ENCODE measurements around the gene CAB39.
"Not testable (repeated sequence)": the region's sequence is repeated elsewhere in the genome, so short reads cannot be mapped to it uniquely, and the experiment has no call there.

Gene CAB39

DNA sequence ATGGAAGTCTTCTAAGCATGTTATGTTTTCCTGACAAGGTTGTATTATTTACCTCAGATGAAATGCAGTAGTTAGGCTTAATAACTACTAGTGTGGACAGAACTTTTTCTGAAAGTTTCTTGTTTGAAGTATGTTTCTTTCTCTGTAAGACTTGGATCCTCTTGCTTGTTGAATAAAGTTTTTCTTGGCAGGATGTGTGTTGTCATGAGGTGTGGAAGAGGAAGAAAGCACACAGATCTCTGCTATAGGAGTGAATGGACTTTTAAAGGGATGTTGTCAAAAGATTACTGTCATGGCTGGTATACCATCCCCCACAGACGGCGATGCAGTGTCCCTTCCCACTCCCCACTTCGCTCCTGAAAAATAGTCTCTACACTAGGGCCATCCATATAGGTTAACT lies 2.6 kb downstream of the CAB39 start:
- DNase-seq (ENCODE audit: low spot score): no peak

DNA sequence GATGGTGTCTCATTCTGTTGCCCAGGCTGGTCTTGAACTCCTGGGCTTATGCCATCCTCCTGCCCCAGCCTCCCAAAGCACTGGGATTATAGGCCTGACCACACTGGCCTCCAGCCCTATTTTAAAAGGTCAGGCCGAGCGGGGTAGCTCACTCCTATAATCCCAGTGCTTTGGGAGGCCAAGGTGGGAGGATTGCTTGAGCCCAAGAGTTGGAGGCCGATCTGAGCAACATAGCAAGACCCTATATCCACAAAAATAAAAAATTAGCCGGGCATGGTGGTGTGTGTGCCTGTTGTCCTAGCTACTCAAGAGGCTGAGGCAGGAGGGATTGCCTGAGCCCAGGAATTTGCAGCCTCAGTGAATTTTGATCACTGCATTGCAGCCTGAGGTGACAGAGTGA lies 3.9 kb downstream of the CAB39 start:
- DNase-seq (ENCODE audit: low spot score): no peak

DNA sequence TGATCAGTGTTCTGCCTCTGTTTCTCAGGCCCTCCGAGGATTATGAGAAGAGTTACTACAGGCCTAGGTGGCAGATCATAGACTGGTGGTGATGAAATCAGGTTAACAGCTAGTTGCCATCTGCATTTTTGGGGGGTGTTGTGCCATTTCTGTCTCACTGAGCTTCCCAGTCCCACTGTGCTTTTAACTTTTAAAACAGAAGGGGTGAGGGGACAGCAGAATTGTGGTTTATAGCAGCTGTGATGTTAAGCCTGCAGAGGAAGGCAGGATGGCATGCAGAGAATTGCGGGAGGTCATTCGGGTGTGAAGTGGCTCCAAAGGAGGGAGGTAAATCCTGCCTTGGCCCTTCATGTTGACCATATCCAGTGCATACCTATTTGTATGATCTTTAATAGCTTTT lies 5.0 kb downstream of the CAB39 start:
- DNase-seq (ENCODE audit: low spot score): no peak

DNA sequence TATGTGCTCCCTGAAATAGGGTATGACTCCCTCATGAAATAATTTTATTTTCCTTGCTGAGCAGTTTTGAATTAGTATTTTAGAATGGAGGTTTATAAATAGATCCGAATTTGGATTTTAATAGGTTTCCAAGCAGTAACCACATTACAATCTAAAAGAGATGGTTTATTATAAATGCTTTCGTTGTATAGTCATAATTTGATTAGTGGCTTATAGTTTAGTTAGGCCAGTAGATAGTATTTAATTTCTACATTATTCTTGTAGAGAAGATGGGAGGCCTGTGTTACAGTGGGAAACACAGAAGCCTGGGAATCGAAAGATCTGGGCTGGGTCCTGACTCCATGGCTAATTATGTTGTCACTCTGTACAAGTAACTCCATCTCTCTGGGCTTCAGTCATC lies 6.7 kb downstream of the CAB39 start:
- DNase-seq (ENCODE audit: low spot score): no peak

DNA sequence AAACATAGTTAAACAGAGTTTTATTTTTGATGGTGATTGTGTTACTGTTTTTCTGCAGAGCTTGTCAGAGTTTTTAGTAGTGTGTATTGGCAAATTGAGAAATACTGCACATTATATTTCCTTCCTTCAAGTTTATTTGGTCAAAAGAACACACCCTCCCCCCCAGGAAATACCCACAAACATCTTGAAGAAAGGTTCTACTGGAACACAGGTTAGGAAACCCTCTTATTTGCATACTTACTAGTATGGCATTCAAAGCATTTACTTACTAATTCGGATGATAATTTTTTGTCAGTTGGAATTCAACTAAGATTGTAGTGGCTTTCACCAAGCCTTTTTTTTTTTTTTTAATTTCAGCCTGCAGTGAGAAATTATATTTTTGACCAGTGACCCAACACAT lies 9.1 kb downstream of the CAB39 start:
- peak; percentile 45 for DNase-seq (ENCODE audit: low spot score)

DNA sequence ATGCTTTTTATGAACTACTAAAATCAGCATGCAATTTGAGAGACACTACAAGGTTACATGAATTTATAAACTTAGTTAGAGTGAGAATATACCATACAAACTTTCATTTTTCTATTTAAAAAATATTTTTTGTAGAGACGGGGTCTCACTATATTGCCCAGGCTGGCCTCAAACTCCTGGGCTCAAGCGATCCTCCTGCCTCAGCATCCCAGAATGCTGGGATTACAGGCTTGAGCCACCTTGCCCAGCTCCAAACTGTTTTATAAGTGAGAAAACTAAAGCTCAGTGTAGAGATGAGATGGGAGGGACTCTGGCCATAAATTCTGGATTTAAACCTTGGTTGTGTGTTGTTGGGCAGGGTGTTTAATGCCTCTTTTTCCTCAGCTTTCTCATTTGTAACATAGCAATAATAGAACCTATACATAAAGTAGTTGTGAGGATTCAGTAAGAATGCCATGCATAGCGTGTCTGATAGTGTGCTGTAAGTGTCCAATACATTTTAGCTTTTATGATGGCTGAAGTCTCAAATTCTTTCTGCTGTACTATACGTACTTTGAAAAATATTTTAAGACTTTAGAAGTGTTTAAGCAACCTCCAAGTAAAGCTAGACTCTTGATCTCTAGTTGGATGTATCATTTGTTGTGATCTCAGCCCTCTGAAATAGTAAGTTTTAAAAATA lies 9.7 kb downstream of the CAB39 start:
- DNase-seq (ENCODE audit: low spot score): no peak

DNA sequence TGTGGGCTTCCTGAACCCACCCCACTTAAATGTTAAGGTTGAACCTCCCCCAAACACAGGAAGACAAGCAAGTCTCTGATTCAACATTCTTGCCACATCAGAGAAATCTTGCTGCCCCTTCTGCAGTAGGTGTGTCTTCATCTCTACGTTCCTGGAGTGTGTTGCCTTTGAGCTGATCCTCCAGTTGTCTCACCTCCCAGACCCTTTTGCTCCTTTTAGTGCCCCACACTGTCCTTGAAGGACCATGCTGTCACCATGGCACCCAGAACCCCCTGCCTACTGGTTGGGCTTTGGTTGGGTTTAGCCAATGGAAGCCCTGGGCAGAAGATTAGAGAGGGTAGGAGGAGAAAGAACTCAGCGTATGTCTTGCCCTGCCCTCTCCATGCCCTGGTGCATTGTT lies 10.7 kb downstream of the CAB39 start:
- no peak for DNase-seq (ENCODE audit: low spot score)

DNA sequence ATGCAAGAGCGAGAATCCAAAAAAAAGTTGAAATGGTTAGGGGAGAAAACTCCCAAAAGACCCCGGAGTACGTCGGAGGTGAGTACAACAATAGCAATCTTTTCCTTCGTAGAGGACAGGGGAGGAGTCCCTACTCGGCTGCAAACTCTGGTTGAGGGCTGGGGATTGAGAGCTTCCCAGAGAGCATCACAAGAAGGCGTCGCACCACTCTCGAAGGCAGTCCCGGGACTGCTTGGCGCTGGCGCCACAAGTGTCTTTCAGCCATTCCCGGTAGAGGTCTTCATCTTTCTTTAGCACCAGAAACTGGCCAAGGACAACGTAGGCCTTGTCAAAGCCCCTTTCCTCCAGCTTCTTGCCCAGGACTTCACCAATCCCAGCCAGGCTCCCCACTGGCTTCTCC lies 12.3 kb downstream of the CAB39 start:
- not testable (repeated sequence) for DNase-seq (ENCODE audit: low spot score)

DNA sequence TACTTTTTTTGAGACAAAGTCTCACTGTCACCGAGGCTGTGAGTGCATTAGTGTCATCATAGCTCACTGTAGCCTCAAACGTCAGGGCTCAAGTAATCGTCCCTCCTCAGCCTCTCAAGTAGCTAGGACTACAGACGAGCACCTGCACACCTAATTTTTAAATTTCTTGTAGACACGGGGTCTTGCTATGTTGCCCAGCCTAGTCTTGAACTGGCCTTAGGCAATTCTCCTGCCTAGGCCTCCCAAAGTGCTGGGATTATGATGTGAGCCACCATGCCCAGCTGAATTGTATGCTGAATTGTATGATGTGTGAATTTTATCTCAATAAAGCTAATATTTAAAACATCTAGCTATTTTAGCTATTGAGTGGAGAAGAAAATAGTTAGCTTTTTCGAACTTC lies 18.9 kb downstream of the CAB39 start:
- DNase-seq (ENCODE audit: low spot score): no peak

DNA sequence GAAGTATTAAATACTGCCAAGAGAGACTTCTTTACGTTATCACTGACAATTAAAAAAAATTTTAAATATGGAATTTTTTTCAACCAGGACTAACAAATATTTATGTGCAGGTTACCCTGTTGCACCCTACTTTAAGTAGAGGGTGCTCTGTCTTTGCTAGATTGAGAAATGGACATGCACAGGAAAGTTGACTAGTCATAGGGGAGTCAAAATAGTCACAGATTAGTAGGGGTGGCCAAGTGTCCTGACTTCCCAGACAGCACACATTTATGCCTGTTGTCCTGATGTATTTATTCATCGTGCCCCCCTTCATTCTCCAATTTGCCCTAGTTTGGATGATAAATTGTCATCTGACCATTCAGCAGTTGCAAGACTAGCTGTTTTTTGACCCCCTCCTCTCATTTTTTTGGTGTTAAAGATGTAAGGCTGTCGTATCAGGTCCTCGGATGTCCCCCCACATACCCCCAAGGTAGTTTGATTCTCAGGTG lies 20.3 kb downstream of the CAB39 start:
- no peak for DNase-seq (ENCODE audit: low spot score)

DNA sequence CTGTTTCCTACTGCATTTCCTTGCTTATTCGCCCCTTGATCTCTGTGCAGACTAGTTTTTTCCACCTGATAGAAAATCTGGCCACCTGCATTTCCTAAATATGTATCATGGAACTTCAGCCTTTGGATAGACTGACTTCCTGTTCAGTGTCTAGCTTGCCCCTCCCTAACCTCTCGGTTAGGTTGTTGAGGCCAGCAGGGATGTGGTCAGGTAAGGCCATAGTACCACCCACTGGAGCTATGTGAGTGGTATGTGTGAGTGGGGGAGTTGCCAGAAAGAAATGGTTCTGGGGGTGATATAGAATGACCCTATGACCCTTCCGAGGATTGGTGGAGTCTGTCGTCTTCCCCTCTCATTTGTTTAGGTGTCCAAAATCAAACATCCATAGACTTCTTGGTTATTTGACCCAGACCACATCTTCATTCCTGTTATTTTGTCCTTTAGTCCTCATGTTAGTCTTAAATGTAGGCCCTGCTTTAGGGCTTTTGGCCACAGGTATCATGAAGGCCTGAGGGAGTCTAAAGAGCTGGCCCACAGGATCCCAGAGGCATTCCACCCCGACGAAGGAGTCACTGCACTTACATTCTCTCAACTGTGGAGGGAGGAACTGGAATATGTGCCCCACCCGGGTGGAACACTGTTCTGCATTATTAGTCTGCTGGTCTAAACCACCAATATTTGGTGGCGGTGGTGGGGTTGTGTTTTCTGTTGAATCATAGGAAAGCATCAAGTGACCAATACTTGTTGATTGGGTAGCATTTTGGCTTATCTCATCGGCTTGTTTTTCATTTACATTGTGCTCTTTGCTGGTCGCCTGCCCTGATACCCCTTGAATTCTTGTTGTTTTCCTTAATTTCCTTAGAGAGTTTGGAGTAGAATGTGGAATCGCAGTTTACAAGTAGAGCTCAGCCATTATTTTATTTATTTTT lies 21.9 kb downstream of the CAB39 start:
- DNase-seq (ENCODE audit: low spot score): no peak

DNA sequence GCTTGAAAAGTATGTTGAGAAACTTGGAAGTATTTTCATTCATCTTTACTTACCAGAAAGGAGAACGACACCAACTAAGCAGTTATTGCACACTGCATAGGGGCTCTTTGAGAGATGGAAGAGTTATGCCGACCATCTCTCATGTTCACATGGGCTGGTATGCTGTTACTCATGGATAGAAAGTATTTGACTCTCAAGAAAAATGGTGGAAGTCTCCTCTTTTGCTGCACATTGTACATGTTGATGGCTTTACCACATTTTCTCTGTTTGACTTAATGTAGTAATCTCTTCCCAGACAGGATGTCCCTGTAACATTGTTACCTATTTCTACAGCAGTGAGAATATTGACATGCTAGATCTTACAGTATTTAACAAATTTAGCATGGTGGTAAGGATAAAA lies 23.2 kb downstream of the CAB39 start:
- no peak for DNase-seq (ENCODE audit: low spot score)

DNA sequence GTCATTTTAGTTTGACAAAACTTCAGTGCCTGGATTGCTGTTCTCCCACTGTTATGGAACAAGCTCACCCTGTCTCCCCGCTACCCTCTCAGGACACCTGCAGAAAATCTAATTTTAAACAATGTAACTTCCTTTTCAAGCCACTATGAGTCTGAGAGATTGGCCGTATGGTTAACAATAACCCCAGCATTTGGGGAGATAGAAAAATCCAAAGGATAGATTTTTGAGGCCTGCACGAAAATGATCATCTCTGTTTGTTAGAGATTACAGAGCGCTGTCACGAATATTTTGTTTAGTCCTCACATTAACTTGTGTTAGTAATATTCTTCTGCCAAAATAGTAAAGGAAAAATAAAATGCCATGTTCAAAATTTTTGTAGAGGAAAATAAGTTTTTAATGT lies 24.7 kb downstream of the CAB39 start:
- no peak for DNase-seq (ENCODE audit: low spot score)

DNA sequence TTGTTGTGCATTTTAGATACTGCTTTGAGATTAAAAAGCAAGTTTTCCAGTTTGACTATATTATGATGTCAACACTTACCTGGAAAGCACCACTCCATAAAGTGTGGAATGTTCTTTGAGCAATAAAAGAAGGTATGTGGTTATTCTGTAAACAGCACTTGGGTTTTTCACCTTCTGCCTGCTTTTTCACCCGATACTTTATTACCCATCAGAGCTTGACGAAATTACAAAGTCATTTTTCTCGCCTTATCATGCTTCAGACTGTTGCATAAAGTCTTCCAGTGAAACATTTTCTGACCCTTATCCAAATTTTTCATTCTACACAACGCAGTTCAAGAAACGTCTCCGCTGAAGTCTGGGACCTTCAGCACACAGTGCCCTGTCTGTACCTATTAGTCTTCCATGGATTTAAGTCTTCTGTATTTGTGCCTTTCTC lies 25.2 kb downstream of the CAB39 start:
- DNase-seq (ENCODE audit: low spot score): no peak

DNA sequence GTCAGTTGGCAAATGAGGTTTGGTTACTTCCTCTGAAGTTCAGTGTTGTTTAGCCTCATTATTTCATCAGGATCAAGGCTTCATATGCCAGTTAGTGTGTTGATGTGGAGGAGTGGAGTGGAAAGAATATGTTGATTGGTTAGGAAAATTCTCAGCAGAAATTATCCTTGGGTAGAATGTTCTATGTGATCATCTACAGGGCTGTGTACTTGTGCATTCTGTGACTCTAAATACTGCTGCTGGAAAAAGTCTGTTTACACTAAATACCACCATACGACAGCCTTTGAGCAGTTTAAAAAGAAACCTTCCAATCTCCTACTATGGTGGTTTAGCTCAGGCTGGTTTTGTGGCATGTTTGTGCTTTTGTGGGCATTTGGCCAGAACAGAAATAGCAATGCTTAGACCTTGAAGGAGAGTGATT lies 25.8 kb downstream of the CAB39 start:
- no peak for DNase-seq (ENCODE audit: low spot score)

DNA sequence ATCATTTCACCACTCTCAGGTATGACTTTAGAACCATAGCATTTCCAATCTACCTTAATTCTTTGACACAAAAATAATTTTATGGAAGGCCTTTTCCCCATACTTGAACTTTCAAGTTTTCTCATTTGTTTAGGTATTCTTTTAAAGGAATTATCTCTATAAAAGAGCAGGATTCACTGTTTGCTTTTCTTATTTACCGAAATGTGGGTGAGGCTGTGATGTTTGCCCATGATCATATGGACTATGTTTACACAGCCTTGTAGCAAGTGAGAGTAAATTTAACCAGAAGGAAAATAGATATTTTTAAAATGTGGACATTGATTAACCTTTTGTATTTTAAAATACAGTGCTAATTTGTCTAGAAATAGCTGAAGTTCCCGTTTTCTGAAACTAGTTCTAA lies 26.3 kb downstream of the CAB39 start:
- no peak for DNase-seq (ENCODE audit: low spot score)

DNA sequence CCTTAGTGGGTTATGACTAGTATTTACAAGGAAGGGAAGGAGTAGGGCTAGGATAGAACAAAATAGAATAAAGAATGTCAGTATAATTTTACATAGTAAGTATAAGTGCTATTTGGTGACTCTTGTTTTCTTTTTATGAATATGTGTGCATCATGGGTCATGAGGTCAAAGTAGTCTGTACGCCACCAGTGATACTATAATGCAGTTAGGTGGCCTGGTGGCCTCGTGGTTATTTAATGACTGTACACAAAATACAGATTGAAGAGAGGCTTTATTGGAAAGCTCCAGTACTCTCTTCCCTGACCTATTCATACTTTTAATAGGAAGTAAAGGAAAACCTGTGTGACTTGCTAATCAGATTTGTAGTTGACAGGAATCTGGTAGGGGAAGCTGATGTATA lies 27.3 kb downstream of the CAB39 start:
- no peak for DNase-seq (ENCODE audit: low spot score)

DNA sequence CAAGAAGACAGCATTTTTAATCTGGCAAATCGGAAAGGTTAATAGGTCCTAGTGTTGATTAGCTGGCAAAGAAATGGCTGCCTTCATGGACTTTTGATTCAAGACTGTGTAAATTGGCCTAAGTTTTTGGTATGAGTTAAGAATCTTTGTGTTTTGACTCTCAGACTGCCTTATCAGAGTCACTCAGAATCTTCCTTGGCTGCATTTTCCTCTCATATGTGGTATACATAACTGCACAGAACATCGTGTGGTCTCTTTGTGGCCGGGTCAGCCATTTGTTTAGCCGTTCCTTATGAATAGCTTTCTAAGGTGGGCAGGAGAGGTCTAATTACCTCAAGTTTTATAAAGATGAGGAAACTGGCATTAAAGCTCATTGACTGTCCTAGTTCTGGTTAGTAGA lies 30.1 kb downstream of the CAB39 start:
- no peak for DNase-seq (ENCODE audit: low spot score)

DNA sequence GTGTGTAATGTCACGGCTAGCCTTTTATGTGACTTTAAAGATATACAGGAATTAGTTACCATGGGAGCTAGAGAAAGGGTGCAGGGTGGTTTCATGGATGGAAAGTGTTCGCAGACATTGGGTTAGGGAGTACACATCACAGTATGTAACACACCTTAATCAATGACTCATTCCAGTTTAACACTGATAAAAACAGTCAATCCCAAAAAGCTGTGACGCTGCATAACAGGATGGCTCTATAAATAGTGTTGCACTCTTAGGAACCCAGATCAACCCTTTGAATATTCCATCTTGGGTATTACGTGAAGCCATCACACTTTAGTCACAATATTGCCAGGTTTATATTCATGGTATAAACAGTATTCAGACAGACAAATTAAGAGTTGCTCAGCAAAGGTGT lies 33.6 kb downstream of the CAB39 start:
- DNase-seq (ENCODE audit: low spot score): no peak

DNA sequence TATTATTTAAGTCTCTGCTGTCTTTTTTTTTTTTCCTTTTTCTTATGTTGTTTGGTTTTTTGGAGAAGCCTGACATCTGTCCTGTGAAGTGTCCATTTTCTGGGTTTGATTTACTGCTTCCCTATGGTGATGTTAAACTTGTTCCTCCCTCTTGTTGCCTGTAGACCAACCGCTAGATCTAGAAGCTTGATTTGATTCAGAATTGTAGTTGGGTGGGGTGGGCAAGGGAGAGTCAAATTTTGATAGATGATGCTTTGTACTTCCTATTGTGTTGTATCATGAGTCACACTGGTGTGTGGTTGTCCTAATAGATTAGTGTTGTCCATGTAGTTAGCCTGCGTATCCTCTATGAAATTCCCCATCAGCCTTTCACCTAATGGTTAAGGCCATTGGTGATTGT lies 35.4 kb downstream of the CAB39 start:
- no peak for DNase-seq (ENCODE audit: low spot score)

DNA sequence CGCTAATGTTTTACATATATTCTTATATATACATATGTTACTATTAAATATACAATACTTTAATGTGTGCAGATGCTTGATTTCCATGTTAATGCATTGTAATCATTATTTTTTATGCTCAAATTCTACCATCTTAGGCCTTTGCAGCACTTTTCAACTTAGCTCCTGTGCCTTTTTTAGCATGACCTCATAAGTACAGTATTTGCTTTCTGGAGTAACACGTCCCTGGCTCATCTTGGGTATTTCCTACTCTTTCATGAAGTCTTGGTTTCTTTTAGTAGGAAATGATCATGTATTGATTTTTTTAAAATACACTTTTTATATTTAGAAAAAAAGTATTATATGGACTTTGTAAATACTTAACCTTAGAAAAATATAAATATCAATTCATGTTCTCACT lies 36.5 kb downstream of the CAB39 start:
- DNase-seq (ENCODE audit: low spot score): peak; percentile 33

DNA sequence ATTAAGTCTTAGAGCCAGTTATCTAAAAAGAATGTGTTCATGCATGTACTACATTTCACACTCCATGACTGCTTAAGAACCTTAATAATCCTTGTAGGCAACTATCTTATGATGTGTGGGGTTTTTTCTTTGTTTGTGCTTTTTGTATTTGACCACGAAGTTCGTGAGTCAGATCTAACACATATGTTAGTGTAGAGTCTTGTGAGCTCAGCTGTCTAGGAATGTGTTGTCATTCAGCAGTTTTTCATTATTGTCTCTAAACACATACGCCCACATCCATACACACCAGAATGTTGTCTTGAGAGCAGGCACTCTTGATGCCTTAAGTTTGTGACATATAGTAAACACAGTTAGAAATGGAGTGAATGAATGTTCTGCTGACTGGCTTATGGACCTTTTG lies 38.4 kb downstream of the CAB39 start:
- DNase-seq (ENCODE audit: low spot score): peak; percentile 50

DNA sequence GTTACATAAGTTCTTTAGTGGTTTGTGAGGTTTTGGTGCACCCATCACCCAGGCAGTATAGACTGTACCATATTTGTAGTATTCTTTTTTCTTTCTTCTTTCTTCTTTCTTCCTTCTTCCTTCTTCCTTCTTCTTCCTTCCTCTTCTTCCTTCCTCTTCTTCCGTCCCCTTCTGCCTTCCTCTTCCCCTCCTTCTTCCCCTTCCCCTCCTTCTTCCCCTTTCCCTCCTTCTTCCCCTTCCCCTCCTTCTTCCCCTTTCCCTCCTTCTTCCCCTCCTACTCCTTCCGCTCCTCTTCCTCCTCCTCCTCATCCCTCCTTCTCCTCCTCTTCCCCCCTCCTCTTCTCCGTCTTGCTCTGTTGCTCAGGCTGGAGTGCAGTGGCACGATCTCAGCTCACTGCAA lies 41.6 kb downstream of the CAB39 start:
- no peak for DNase-seq (ENCODE audit: low spot score)
